CD4-positive, alpha-beta T cell treated with Interleukin-17A for 1 hour (primary cell): ENCODE data around the gene GPR33.
"Not testable (repeated sequence)": the region's sequence is repeated elsewhere in the genome, so short reads cannot be mapped to it uniquely, and the experiment has no call there.

ENCODE experiments used
- DNase-seq: peaks from one replicate; pipeline ENCODE4 v3.0.0-alpha.2; 2020

The GPR33 gene

GRCh38 chr14:31487886-31488285 lies at the start of gene GPR33:
Gene GPR33 (minus strand): TSS chr14:31488039. CDS start chr14:31483965, 4,074 bp downstream.
- DNase-seq = no peak

GRCh38 chr14:31536201-31536960 lies 48.5 kb upstream of the GPR33 start:
- no peak for DNase-seq

- DNase-seq = no peak
Measured at GRCh38 chr14:31530136-31530535, 42.3 kb upstream of the GPR33 start.

- no peak for DNase-seq
Measured at GRCh38 chr14:31529053-31529452, 41.2 kb upstream of the GPR33 start.

GRCh38 chr14:31527546-31527945 lies 39.7 kb upstream of the GPR33 start:
- DNase-seq = no peak

- no peak for DNase-seq
Measured at GRCh38 chr14:31527087-31527486, 39.2 kb upstream of the GPR33 start.

DNA sequence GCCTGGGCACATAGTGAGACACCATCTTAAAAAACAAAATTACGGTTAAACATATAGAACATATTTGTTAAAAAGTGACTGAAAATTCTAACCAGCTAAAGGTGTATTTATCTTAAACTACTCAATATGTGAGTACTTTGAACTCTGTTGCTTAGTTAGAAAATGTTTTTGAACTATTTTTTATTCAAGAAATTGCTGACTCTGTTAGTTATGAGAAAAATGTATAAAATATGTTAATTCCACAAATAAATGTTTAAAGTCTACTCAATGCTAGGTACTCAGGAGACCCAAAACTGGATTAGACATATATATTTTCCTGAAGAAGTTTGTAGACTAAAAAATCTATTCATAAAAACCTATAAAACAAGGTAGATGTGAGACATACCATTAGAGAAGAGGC lies 23.0 kb upstream of the GPR33 start:
- DNase-seq = no peak

DNA sequence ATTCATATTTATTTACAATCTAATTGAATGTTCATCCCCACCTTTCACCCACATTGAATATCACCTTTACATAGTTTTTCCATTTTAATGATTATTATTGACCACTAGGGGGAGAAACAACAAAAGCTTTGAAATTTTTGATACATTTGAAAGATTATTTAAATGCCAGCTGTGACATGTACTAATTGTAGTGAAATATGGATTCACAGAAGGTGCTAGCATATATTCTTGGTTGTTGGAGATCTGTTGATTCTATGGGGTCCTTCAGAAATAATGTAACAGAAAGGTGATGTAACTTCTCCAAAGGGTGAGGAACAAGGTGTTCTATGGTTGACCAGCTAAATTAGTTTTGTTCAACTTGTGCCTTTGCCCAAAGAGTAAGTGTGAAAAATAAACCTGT lies 22.4 kb upstream of the GPR33 start:
- DNase-seq = peak; percentile 34

GRCh38 chr14:31508135-31508534 lies 20.3 kb upstream of the GPR33 start:
- DNase-seq = no peak

DNA sequence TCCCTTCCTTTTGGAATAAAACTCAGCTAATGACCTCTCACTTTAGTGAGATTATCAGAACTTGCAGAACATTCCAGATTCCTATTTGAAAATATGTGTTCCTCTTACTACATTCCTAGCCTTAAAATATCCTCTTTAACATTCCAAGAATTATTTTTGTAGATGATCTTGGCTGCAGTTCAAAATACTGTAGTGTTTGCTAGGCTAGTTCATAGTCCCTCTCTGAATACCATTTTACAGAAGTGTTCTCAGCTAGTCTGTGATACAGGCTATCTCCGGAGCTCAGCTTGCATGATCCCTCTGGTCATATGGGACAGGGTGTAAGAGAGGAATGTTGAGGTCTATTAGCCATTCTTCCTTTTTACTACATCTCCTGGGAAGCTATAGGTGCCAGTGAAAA lies 17.6 kb upstream of the GPR33 start:
- DNase-seq = no peak

GRCh38 chr14:31501870-31502269 lies 14.0 kb upstream of the GPR33 start:
- no peak for DNase-seq

- no peak for DNase-seq
Measured at GRCh38 chr14:31492759-31493498, 5.1 kb upstream of the GPR33 start.

DNA sequence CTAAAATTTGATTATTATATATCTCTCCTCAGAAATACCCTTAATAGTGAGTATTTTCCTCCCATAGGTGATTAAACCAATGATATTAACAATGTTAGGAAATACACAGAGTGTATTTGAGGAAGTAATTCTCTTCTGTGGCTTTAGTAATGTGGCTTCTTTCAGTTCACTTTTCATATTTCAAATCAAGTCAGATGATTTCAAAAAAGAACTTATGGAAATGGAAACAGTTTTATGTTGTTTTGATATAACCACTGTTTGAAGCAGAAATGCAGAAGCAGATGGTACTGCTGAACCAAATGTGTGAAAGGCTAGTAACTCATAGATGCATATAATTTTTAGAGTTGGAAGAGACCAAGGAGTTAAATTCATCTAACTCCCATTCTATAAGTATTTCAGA lies 1.9 kb upstream of the GPR33 start:
- DNase-seq = no peak

DNA sequence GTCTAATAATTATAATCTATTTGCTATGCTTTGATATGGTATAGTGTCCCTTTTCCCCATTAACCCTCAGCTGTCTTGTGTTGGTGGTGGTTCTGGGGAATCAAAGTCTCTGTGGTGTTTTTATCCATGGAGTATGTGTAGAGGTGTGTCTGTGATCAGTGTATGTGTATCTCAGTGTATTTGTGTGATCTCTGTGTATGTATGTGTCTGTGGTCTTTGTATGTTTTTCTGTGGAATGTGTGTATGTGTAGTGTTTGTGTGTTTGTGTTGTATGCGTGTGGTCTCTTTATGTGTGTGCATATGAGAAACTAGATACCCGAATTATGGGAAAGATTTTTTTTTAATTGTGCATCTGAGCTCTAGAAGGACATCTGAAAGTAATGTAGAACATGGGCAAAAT lies 1.1 kb downstream of the GPR33 start:
- no peak for DNase-seq

DNA sequence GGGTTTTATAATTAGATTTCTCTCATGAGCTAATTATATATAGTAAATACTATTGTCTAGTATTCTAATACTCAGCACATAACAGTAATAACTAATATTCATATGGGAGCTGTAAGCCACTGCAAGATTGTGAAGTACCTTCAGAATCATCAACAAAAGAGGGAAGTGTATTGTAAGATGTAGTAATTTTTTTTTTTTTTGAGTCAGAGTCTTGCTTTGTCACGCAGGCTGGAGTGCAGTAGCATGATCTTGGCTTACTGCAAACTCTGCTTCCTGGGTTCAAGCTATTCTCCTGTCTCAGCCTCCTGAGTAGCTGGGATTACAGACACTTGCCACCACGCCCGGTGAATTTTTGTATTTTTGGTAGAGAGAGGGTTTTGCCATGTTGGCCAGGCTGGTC lies 3.1 kb downstream of the GPR33 start:
- no peak for DNase-seq

GRCh38 chr14:31480156-31480555 lies 7.7 kb downstream of the GPR33 start:
- no peak for DNase-seq

- DNase-seq = no peak
Measured at GRCh38 chr14:31479027-31479426, 8.8 kb downstream of the GPR33 start.

DNA sequence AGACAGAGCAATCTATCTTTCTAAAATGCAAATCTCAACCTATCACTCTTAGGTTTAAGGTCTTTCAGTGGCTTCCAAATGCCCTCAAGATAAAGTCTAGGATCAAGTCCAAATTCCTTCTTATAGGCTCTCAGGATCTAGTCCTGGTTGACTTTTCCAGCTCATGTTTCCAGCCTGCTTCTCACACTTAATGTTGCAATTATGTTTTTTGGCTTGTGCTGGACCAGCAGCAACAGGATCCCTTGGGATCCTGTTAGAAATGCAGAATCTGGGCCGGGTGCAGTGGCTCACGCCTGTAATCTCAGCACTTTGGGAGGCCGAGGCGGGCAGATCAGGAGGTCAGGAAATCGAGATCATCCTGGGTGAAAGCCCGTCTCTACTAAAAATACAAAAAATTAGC lies 10.6 kb downstream of the GPR33 start:
- no peak for DNase-seq

GRCh38 chr14:31476131-31476866 lies 11.5 kb downstream of the GPR33 start:
- DNase-seq = no peak

GRCh38 chr14:31466554-31466953 lies 21.3 kb downstream of the GPR33 start:
- no peak for DNase-seq

- no peak for DNase-seq
Measured at GRCh38 chr14:31465111-31465510, 22.7 kb downstream of the GPR33 start.

DNA sequence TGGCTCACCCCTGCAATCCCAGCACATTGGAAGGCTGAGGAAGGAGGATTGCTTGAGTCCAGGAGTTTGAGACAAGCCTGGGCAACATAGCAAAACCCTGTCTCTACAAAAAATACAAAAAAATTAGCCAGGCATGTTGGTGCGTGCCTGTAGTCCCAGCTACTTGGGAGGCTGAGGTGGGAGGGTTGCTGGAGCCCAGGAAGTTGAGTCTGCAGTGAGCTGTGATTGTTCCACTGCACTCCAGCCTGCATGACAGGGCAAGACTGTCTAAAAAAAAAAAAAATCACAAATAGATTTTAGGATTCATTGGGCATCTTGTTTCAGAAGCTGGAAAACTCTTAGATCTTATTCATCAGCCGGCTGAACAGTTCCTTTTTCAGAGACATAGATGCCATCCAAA lies 25.4 kb downstream of the GPR33 start:
- DNase-seq = not testable (repeated sequence)

GRCh38 chr14:31461545-31461944 lies 26.3 kb downstream of the GPR33 start:
- DNase-seq = no peak
